Fibroblast of skin of right quadriceps (primary cell): ENCODE results near the gene HS3ST5.
"Not testable (repeated sequence)": the region's sequence is repeated elsewhere in the genome, so short reads cannot be mapped to it uniquely, and the experiment has no call there.

Experiments
- DNase-seq: peaks from one replicate; pipeline ENCODE4 v3.0.0-alpha.2; 2013

The HS3ST5 gene

DNA sequence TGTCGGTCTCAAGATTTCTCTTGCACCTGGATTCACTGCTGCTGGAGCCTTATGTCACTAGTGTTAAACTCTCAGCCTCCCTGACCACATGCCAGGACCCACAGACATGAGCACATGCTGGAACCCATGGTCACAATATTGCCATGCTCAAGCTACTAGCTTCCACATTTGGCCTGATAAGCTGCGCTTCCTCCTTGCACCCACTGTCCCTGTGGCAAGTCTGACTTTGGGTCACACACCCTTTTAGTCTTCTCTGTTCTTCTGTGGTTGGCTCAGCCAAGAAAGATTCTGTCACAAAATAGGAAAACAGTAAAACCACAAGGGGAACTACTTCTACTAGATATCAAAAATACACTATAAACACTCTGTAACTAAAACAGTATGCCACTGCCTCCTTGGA lies 303.0 kb downstream of the HS3ST5 start:
- DNase-seq = no peak

DNA sequence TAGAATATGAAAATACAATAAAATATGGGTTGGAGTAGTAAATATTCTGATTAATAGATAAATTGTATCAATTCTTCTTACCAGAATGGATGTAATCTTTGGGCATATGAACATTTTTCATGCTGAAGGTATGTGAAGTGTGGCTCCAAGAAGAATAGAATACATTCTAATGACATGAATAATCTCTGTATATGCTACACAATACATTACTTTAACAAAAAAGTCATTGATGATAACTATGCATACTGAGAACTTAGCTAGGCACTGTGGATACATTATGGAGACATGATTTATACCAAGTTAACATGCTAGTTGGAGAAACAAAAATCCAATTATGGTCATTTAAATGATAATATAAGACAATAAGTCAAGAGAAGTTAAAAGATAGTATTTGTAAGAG lies 309.2 kb downstream of the HS3ST5 start:
- DNase-seq = peak; percentile 9

DNA sequence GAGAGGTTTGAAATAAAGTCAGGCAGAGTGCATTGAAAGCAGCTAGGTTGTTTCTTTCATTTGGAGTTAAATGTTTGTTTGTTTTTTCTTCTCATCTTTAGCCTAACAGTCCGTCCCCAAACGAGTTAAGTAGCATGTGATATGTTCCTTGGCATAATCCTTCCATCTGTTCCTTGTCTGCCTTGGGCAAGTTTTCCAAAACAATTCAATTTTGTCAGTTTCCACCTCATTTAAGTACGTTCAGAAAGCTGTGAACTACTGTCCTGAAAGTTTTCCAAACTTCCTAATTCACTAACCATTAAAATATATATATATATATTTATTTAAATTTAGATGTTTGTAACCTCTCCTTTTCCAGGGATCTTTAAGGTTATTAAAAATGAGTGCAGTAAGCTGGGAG lies 310.1 kb downstream of the HS3ST5 start:
- DNase-seq = no peak

DNA sequence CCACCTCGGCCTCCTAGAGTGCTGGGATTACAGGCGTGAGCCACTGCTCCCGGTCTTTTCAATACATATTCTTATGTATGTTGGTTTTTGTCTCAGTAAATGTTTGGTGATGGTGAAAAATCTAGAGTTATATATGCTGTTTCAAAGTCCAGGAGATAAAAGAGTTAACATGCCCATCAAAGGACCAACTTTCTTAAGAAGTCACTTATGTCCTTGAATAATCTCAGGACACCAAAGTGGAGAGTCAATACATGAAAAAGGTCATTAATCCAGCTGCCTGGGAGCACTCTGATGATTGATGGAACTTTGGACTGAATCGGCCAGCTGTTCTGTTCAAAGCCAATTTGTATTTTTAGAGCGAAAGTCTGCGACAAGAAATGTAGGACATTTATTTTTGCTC lies 312.1 kb downstream of the HS3ST5 start:
- no peak for DNase-seq

DNA sequence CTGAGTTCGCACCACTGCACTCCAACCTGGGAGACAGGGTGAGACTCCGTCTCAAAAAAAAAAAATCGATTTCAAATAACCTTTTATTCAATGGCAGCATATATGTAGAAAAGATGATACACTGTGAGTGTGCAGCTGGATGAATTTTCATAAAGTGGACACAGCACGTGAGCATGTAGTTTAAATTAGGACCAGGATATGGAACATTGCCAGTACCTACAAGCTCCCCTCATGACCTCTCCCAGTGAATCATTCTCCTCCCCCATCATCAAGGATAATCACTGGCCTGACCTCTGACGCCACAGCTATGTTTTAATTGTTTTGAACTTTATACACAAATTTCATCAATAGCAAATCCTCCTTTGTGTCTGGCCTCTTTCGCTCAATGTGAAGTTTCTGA lies 318.1 kb downstream of the HS3ST5 start:
- DNase-seq = peak; percentile 13

DNA sequence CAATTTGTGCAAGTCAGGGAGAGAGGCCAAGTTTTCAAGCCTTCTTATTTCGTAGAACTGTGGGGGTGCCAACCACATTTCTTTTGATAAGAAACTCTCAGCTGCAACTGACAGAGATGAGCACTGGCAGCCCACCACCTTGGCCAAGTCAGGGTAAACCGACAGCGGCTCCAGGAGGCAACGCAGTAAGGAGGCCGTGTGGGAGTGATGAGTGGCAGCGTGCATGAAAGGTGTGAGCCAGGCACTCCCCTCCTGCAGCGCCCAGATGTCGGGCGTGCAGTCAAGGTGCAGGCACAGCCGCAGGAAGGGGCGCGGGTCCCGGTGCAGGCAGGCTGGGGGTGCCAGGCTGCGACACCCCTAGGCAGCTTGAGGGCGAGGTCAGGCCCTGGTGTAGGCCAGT lies 322.6 kb downstream of the HS3ST5 start:
- no peak for DNase-seq

DNA sequence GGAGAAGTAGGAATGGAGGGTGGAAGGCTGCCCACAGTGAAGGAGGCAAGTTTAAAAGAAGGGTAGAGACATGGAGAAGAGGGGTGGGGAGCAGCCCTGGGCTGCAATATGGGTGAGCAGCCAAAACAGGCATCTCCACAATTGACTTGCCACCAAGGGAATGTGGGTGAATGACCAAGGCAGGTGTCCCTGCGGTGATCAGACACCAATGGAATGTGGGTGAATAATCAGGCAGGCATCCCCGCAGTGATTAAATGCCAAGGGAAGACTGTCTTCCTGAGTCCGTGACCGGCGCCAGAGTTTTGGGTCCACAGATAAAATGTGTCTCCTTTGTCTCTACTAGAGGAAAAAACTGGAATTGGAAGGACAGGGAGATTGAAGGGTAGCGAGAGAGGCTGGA lies 325.7 kb downstream of the HS3ST5 start:
- DNase-seq = peak; percentile 42

DNA sequence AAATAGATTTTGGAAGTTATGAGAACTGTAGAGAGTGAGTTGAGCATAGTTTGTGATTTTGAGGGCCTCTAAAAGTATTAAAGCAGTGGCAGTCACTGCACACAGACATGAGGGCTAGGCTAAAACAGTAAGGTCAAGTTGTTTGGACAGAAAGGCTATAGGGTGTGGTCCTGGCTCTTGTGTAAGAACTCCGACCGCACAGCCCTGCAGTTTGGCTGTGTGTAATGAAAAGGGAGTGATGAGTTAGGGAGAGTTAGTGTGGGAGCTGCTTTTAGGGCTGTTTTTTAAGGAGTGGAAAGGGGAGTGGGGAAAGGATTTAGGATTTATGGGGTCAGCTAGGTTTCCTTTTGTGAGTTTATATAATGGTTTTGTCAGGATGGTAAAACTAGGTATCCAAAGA lies 328.7 kb downstream of the HS3ST5 start:
- not testable (repeated sequence) for DNase-seq

DNA sequence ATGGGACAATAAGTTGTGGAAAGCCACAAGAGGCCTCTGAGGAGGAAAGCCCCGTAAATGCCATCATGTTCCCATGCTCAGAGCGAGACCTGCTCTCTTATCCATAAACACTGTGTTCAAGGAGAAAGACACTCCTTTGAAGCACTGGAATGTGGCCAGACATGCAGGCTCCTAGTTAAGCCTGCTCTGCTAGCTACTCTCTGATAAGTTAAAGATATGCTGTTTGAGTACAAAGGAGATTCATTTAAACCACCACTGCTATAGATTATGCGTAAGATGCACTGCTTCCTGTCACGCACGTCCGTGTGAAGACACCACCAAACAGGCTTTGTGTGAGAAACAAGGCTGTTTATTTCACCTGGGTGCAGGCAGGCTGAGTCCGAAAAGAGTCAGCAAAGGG lies 331.3 kb downstream of the HS3ST5 start:
- not testable (repeated sequence) for DNase-seq

DNA sequence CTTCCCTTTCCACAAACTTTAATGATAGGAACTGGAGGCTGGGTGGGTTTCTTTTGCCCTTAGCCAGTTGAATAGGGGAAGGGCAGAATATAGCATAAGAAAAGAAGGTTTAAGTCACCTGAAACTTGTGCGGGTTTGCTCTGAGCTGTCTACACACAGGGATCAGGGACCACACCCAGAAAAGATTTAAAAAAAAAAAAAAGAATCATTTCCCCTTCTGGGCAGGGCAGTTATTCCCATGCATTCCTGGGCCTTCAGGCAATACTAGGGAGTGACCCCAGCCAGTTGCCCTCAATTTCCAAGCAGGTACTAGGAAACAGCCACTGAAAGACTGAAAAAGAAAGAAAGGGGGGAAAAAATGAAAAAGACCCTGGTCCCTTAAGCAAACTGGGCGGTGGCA lies 332.3 kb downstream of the HS3ST5 start:
- no peak for DNase-seq

DNA sequence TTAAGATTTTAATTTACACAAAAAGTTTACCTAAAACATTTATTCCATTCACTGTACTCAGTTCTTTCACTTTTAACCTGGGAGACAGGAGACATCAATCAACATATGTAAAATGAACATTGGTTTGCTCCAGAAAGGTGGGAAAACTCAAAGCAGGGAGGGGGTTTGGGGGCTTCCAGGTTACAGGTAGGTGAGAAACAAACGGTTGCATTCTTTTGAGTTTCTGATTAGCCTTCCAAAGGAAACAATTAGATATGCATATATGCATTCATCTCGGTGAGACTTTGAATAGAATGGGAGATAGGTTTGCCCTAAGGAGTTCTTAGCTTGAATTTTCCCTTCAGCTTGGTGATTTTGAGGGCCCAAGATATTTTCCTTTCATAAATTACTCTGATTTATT lies 333.6 kb downstream of the HS3ST5 start:
- no peak for DNase-seq

DNA sequence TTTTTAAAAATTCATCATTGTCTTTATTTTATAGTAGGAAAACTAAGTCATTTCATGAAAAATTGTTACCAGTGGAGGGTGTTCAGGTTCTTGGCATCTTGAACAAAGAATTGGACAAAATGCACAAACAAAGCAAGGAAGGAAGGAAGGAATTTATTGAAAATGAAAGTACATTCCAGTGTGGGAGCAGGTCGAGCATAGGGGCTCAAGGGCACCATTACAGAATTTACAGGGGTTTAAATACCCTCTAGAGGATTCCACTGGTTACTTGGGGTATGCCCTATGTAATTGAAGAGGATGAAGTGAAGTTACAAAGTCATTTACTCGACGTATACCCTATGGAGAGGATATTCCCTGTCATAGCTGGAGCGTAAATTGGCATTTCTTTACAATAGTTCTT lies 334.5 kb downstream of the HS3ST5 start:
- DNase-seq = no peak

DNA sequence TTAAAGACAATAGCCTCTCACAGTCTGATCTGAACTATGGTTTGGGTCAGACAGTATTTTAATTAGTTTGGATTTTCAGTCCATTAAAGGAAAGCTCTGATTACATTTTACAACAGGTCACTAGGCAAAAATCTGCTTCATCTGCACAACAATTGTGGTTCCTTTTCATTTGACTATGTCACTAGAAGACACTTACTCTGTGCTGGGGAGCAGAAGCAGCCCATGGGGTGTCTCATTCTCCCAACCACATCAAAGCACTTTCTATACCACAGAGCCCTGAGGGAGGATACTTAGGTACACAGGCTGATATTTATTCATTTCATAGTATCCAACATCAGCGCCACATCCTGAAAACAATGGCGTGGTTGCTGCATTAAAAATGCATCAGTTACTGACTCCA lies 335.3 kb downstream of the HS3ST5 start:
- DNase-seq = no peak
